CD4-positive, alpha-beta T cell treated with Interleukin-21 for 1 hour (primary cell): ENCODE measurements around the gene SLC31A1.

Experiments
- DNase-seq: peaks from one replicate; pipeline ENCODE4 v3.0.0-alpha.2; 2020

The SLC31A1 gene

GRCh38 chr9:113309204-113309813, 88.0 kb downstream of the SLC31A1 start:
- DNase-seq, result peak; percentile 50

- DNase-seq, result no peak
These were observed 89.2 kb downstream of the SLC31A1 start for GRCh38 chr9:113310538-113310937.

GRCh38 chr9:113311961-113312360, 90.6 kb downstream of the SLC31A1 start:
- no peak for DNase-seq

- no peak for DNase-seq
These were observed 91.9 kb downstream of the SLC31A1 start for GRCh38 chr9:113313261-113313660.
